GM18870 (cell line): ENCODE measurements around the gene RSPH1.

Source experiments
- ATAC-seq: cut with Tn5 transposase; IDR thresholded peaks from one replicate; pipeline ENCODE4 v1.9.1; 2021; ENCODE audit warnings: moderate library complexity; ENCODE audit not compliant: unreplicated experiment

The RSPH1 gene

GRCh38 chr21:42431196-42431595 lies 64.8 kb downstream of the RSPH1 start:
- ATAC-seq: no peak

- ATAC-seq: no peak
Observed at GRCh38 chr21:42430521-42430920, 65.5 kb downstream of the RSPH1 start.

GRCh38 chr21:42429856-42430255 lies 66.2 kb downstream of the RSPH1 start:
- no peak for ATAC-seq

GRCh38 chr21:42429021-42429420 lies 67.0 kb downstream of the RSPH1 start:
- no peak for ATAC-seq

- ATAC-seq: no peak
Observed at GRCh38 chr21:42427809-42428419, 68.1 kb downstream of the RSPH1 start.

GRCh38 chr21:42426876-42427480 lies 69.0 kb downstream of the RSPH1 start:
- no peak for ATAC-seq

GRCh38 chr21:42426424-42426823 lies 69.6 kb downstream of the RSPH1 start:
- ATAC-seq: no peak

GRCh38 chr21:42425591-42425990 lies 70.4 kb downstream of the RSPH1 start:
- ATAC-seq: no peak

- no peak for ATAC-seq
Observed at GRCh38 chr21:42424914-42425541, 71.0 kb downstream of the RSPH1 start.

- ATAC-seq: no peak
Observed at GRCh38 chr21:42423685-42424084, 72.3 kb downstream of the RSPH1 start.

- ATAC-seq: peak; percentile 62
Observed at GRCh38 chr21:42423197-42423675, 72.8 kb downstream of the RSPH1 start.
